Stimulated activated naive CD8-positive, alpha-beta T cell treated with anti-CD3 and anti-CD28 coated beads, Interleukin-15, Interleukin-2, amounts not matched to agents 100 ng/mL and 50 ng/mL, for 24 hours (primary cell): ENCODE results near the gene APBA2.

Source experiments
- H3K27ac Mint-ChIP-seq: one replicate; pipeline ENCODE4 v1.8.0; 2021; ENCODE audit warnings: mild to moderate bottlenecking, mixed read lengths
- H3K27me3 Mint-ChIP-seq: one replicate; pipeline ENCODE4 v1.8.0; 2021; ENCODE audit warnings: mixed read lengths
- H3K36me3 Mint-ChIP-seq: one replicate; pipeline ENCODE4 v1.8.0; 2021; ENCODE audit warnings: low read depth, mixed read lengths
- H3K4me1 Mint-ChIP-seq: one replicate; pipeline ENCODE4 v1.8.0; 2021; ENCODE audit warnings: low read depth, mixed read lengths
- H3K4me3 Mint-ChIP-seq: one replicate; pipeline ENCODE4 v1.8.0; 2021; ENCODE audit warnings: mild to moderate bottlenecking, mixed read lengths
- H3K9me3 Mint-ChIP-seq: one replicate; pipeline ENCODE4 v1.8.0; 2021; ENCODE audit warnings: mixed read lengths

APBA2 gene

DNA sequence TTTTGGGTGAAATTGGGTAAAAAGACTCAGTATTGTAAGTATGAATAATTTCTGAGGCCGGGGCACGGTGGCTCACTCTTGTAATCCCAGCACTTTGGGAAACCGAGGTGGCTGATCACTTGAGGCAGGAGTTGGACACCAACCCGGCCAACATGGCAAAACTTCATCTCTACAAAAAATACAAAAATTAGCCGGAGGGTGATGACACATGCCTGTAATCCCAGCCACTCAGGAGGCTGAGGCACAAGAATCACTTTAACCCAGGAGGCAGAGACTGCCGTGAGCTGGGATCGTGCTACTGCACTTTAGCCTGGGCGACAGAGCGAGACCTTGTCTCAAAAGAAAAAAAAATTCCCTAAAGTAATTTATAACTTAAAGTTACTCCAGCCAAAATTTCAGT is 162.2 kb downstream of the APBA2 start:
- H3K36me3 Mint-ChIP-seq: no peaks in the 10 kb centered on the region
- no peak overlapping the region for H3K27ac Mint-ChIP-seq
- no peak overlapping the region for H3K4me3 Mint-ChIP-seq
- H3K4me1 Mint-ChIP-seq: peaks cover 54% of the 10 kb centered on the region
- H3K27me3 Mint-ChIP-seq: no peaks in the 10 kb centered on the region
- no peaks in the 10 kb centered on the region for H3K9me3 Mint-ChIP-seq

DNA sequence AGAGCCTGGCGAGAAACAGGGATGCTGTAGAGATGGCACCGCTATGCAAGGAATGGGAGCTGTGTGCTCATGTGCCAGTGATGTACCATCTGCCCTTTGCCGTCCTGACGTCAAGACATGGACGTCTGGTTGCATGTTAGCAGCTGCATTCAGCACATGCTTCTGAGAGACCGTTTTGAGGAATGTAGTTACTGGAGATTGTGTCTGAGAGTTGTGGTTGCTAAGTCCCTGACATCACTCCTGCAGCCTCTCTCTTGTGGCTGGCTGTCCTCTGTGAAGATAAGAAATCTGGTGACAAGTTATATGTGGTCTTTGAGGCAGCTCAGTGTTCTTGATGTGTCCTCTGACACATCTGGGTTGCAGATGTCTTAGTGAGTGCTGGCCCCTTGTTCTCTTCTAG is 165.1 kb downstream of the APBA2 start:
- Mint-ChIP-seq H3K4me1 (peaks cover 45% of the 10 kb centered on the region), H3K27ac (peak overlapping the region; percentile 23), H3K36me3 (no peaks in the 10 kb centered on the region), H3K27me3 (no peaks in the 10 kb centered on the region), H3K9me3 (no peaks in the 10 kb centered on the region), H3K4me3 (no peak overlapping the region)

- Mint-ChIP-seq H3K9me3 (no peaks in the 10 kb centered on the region), H3K4me3 (no peak overlapping the region), H3K36me3 (no peaks in the 10 kb centered on the region), H3K4me1 (peaks cover 44% of the 10 kb centered on the region), H3K27ac (no peak overlapping the region), H3K27me3 (no peaks in the 10 kb centered on the region)
Observed at GRCh38 chr15:29051422-29051821, 165.6 kb downstream of the APBA2 start.

DNA sequence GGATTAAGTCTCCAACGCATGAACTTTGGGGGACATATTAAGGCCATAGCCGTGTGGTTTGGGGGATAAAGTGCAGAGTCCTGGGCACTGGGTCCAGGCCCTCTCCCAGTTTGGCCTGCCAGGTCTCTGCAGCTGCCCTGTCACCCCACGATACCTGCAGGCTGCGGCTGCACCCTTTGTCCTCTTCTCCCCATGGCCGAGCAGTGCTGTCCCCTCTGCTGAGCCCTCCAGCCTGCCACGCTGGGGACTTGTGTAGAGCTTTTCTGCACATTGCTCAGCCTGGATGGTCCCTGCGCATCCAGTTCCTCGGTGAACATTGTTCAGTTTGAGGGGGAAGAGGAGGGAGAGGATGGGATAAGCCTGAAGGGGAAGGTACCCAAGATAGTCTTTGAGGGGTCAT is 167.2 kb downstream of the APBA2 start:
- Mint-ChIP-seq H3K36me3 (peaks cover 4% of the 10 kb centered on the region), H3K4me1 (peaks cover 52% of the 10 kb centered on the region), H3K4me3 (no peak overlapping the region), H3K27ac (no peak overlapping the region), H3K9me3 (no peaks in the 10 kb centered on the region), H3K27me3 (no peaks in the 10 kb centered on the region)

- Mint-ChIP-seq H3K4me1 (peaks cover 59% of the 10 kb centered on the region), H3K27ac (no peak overlapping the region), H3K27me3 (no peaks in the 10 kb centered on the region), H3K9me3 (no peaks in the 10 kb centered on the region), H3K36me3 (peaks cover 4% of the 10 kb centered on the region), H3K4me3 (no peak overlapping the region)
Observed at GRCh38 chr15:29053661-29054131, 167.9 kb downstream of the APBA2 start.

GRCh38 chr15:29054171-29055045 is 168.6 kb downstream of the APBA2 start:
- peaks cover 65% of the 10 kb centered on the region for H3K4me1 Mint-ChIP-seq
- H3K9me3 Mint-ChIP-seq: no peaks in the 10 kb centered on the region
- H3K4me3 Mint-ChIP-seq: no peak overlapping the region
- peaks cover 4% of the 10 kb centered on the region for H3K36me3 Mint-ChIP-seq
- H3K27me3 Mint-ChIP-seq: no peaks in the 10 kb centered on the region
- H3K27ac Mint-ChIP-seq: no peak overlapping the region

- H3K36me3 Mint-ChIP-seq: peaks cover 4% of the 10 kb centered on the region
- H3K4me3 Mint-ChIP-seq: no peak overlapping the region
- no peaks in the 10 kb centered on the region for H3K9me3 Mint-ChIP-seq
- H3K27ac Mint-ChIP-seq: no peak overlapping the region
- H3K27me3 Mint-ChIP-seq: no peaks in the 10 kb centered on the region
- H3K4me1 Mint-ChIP-seq: peaks cover 64% of the 10 kb centered on the region
Observed at GRCh38 chr15:29055876-29056275, 170.1 kb downstream of the APBA2 start.

DNA sequence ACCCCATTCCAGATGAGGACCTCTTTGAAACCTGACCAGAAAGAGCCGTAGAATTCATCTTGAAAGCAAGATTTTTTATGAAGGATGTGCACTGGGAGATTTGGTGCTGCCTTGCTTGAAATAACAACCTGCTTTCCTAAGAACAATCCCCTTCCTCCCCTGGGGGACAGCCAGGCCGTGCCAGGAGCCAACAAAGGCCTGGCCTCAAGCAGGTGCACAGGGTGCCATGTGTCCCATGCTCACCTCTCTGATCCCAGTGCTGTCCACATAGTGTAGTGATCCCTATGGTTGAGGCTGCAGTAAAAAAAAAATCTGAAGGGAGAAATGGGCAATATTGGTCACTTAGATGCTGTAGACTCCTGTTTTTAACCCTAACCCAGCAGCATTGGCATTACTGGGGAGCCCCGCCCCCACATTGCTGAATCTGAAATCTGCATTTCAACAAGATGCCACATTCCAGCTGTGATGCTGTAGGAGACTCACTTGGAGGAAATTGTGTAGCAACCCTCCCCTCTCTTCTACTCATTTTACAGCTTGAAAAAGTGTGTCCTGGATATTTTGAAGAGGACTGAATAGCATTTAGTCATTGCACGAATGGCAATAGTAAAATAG is 171.2 kb downstream of the APBA2 start:
- Mint-ChIP-seq H3K4me3 (no peak overlapping the region), H3K27ac (no peak overlapping the region)

GRCh38 chr15:29057856-29058255 is 172.1 kb downstream of the APBA2 start:
- H3K9me3 Mint-ChIP-seq: no peaks in the 10 kb centered on the region
- H3K27me3 Mint-ChIP-seq: no peaks in the 10 kb centered on the region
- no peak overlapping the region for H3K27ac Mint-ChIP-seq
- peaks cover 59% of the 10 kb centered on the region for H3K4me1 Mint-ChIP-seq
- no peak overlapping the region for H3K4me3 Mint-ChIP-seq
- H3K36me3 Mint-ChIP-seq: peaks cover 4% of the 10 kb centered on the region

More for the DNA sequence above, 171.2 kb downstream of the APBA2 start:
- Mint-ChIP-seq H3K4me1 (peaks cover 59% of the 10 kb centered on the region), H3K27me3 (no peaks in the 10 kb centered on the region), H3K36me3 (peaks cover 4% of the 10 kb centered on the region), H3K9me3 (no peaks in the 10 kb centered on the region)

DNA sequence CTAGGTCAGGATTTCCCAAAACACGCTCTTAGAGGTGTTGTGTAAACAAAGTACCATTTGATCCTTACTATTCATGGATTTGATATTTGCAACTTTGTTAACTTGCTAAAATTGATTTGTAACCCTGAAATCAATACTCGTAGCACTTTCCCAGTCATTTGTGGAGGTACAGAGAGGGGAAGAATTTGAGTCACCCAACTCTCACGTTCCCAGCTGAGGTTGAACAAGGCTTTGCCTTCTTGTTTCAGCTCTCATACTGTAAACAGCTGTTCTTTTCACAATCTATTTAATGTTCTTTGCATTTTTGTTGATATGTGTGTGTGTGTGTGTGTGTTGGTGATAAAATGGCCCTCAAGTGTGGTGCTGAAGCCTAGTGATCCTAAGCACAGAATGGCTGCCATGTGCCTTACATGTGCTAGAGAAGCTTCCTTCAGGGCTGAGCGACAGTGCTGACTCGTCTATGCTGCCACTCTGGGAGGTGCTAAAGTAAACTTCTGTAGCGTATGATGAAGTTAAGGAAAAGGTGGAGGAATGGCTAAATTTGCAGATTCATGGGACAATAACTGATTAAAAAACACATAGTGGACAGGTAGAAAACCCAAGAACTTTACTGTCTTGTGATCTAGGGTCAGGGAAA is 173.2 kb downstream of the APBA2 start:
- peaks cover 4% of the 10 kb centered on the region for H3K36me3 Mint-ChIP-seq
- H3K27ac Mint-ChIP-seq: peak overlapping the region; percentile 18
- H3K9me3 Mint-ChIP-seq: no peaks in the 10 kb centered on the region
- H3K4me1 Mint-ChIP-seq: peaks cover 59% of the 10 kb centered on the region
- no peaks in the 10 kb centered on the region for H3K27me3 Mint-ChIP-seq
- H3K4me3 Mint-ChIP-seq: no peak overlapping the region

DNA sequence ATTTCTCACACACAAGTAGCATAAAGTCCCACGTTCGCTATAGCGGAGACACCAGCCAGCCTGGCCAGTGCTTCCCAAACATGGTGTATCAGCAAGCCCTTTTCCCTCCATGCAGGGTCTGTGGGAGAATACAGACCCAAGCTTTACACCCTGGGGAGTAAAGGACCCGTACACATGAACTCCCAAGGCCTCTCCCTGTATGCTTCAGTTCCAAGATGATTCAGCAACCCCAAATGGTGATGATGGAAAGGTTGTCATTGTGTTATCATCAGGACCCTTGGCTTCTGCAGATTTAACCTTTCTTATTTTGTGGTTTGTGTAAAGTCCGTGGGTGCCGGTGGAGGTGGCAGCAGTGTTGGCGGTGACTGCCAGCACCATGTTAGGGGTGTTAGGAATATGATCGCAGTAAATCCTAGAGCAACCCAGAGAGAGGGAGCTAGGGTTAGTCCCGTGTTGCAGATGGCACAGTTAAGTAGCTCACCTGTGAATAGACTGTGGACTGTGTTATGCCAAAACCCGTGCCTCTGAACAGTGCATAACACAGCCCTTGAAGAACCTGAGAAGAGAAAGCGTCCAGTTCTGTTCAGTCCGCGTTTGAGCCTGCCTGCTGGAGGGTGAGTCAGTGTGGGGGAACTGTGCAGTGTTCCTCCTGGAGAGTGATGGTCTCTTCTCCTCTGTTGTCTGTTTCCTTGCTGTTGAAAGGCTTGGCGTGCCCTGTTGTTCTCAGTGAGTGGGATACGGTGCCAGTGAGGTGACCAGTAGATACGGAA is 174.3 kb downstream of the APBA2 start:
- H3K4me3 Mint-ChIP-seq: no peak overlapping the region
- H3K9me3 Mint-ChIP-seq: no peaks in the 10 kb centered on the region

DNA sequence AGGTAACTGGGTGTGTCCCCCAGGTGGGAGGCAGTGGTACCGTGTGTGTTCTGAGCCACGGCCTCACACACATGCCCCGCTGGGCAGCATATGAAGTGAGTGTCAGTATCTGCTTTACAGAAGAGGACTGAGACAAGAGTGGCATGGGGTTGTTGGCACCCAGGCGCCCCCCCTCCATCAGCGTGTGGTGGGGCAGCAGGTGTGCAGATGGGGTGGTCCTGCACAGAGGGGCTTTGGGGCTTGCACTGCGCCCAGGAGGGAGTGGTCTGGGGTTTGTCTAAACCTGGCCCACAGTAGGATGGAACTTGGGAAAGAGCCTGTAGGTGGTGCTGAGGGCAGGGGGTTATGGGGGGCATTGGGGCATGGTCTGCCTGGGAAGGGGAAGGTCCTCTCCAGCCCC is 176.0 kb downstream of the APBA2 start:
- H3K27me3 Mint-ChIP-seq: no peaks in the 10 kb centered on the region
- H3K27ac Mint-ChIP-seq: no peak overlapping the region
- peaks cover 7% of the 10 kb centered on the region for H3K36me3 Mint-ChIP-seq
- H3K4me3 Mint-ChIP-seq: no peak overlapping the region
- H3K4me1 Mint-ChIP-seq: peaks cover 57% of the 10 kb centered on the region
- H3K9me3 Mint-ChIP-seq: no peaks in the 10 kb centered on the region

More for the DNA sequence above, 174.3 kb downstream of the APBA2 start:
- Mint-ChIP-seq H3K27me3 (no peaks in the 10 kb centered on the region), H3K4me1 (peaks cover 60% of the 10 kb centered on the region), H3K36me3 (peaks cover 4% of the 10 kb centered on the region), H3K27ac (no peak overlapping the region)

- H3K27me3 Mint-ChIP-seq: no peaks in the 10 kb centered on the region
- H3K4me1 Mint-ChIP-seq: peaks cover 53% of the 10 kb centered on the region
- no peak overlapping the region for H3K4me3 Mint-ChIP-seq
- H3K36me3 Mint-ChIP-seq: peaks cover 7% of the 10 kb centered on the region
- no peaks in the 10 kb centered on the region for H3K9me3 Mint-ChIP-seq
- no peak overlapping the region for H3K27ac Mint-ChIP-seq
Observed at GRCh38 chr15:29062179-29062591, 176.4 kb downstream of the APBA2 start.

- H3K4me3 Mint-ChIP-seq: no peak overlapping the region
- peaks cover 7% of the 10 kb centered on the region for H3K36me3 Mint-ChIP-seq
Observed at GRCh38 chr15:29062626-29063025, 176.9 kb downstream of the APBA2 start.

More at GRCh38 chr15:29062626-29063025, 176.9 kb downstream of the APBA2 start:
- Mint-ChIP-seq H3K9me3 (no peaks in the 10 kb centered on the region), H3K27me3 (no peaks in the 10 kb centered on the region), H3K27ac (no peak overlapping the region), H3K4me1 (peaks cover 48% of the 10 kb centered on the region)
